GM23338 (cell line): ENCODE data around the gene KLHL13. TPM values are rescaled to one million over a fixed set of nuclear protein-coding genes. Genes with fewer than 3 reads are reported as not detected.

Experiments
- ATAC-seq: fragments of 200-7000 bp; cut with Tn5 transposase; 3 replicates; pipeline ENCODE4 v1.9.1; 2020
- DNase-seq: peaks from one replicate; pipeline ENCODE4 v3.0.0-alpha.2; 2015; ENCODE audit warnings: low spot score
- H2AFZ ChIP-seq: fragments of 200-600 bp; sonication (generic); 2 replicates; pipeline ENCODE4 v1.8.0; 2016; ENCODE audit warnings: antibody characterized with exemption, mild to moderate bottlenecking, moderate library complexity
- H3F3A ChIP-seq: fragments of 200-600 bp; sonication (generic); replicated peaks from 2 replicates; pipeline ENCODE4 v1.8.0; 2017; ENCODE audit warnings: antibody characterized with exemption, mixed run types, low read depth
- H3K27ac ChIP-seq: fragments of 200-600 bp; sonication (generic); 2 replicates; pipeline ENCODE4 v1.6.1; 2016; ENCODE audit warnings: low read depth
- H3K27me3 ChIP-seq: fragments of 200-600 bp; sonication (generic); 2 replicates; pipeline ENCODE4 v1.8.0; 2016; ENCODE audit warnings: mild to moderate bottlenecking, mixed run types, moderate library complexity; ENCODE audit not compliant: insufficient read depth
- H3K36me3 ChIP-seq: fragments of 200-600 bp; sonication (generic); 2 replicates; pipeline ENCODE4 v1.8.0; 2016; ENCODE audit warnings: mild to moderate bottlenecking; ENCODE audit not compliant: insufficient read depth
- H3K4me1 ChIP-seq: fragments of 200-600 bp; sonication (generic); 2 replicates; pipeline ENCODE4 v1.8.0; 2016; ENCODE audit warnings: mild to moderate bottlenecking, moderate library complexity; ENCODE audit not compliant: insufficient read depth
- H3K4me2 ChIP-seq: fragments of 200-600 bp; sonication (generic); 2 replicates; pipeline ENCODE4 v1.7.1; 2017; ENCODE audit warnings: mixed run types
- H3K4me3 ChIP-seq: fragments of 200-600 bp; sonication (generic); 2 replicates; pipeline ENCODE4 v1.6.1; 2016; ENCODE audit warnings: mixed run types
- H3K79me2 ChIP-seq: fragments of 200-600 bp; sonication (generic); replicated peaks from 2 replicates; pipeline ENCODE4 v1.8.0; 2017; ENCODE audit warnings: mild to moderate bottlenecking; ENCODE audit not compliant: insufficient read depth
- H3K9me2 ChIP-seq: fragments of 200-600 bp; sonication (generic); 2 replicates; pipeline ENCODE4 v1.8.0; 2017; ENCODE audit not compliant: insufficient read depth
- H4K20me1 ChIP-seq: fragments of 200-600 bp; sonication (generic); replicated peaks from 2 replicates; pipeline ENCODE4 v1.8.0; 2017; ENCODE audit warnings: mild to moderate bottlenecking; ENCODE audit not compliant: insufficient read depth
- H3K27ac Mint-ChIP-seq: 2 replicates; pipeline ENCODE4 v1.8.0; 2020; ENCODE audit warnings: inconsistent platforms, mild to moderate bottlenecking, moderate library complexity, mixed read lengths
- H3K27me3 Mint-ChIP-seq: 3 replicates; pipeline ENCODE4 v1.8.0; 2022; ENCODE audit warnings: low read depth, mild to moderate bottlenecking, moderate library complexity, mixed read lengths, inconsistent platforms; ENCODE audit not compliant: insufficient read depth, poor library complexity
- H3K36me3 Mint-ChIP-seq: 3 replicates; pipeline ENCODE4 v1.8.0; 2021; ENCODE audit warnings: low read depth, mild to moderate bottlenecking, inconsistent platforms, moderate library complexity, mixed read lengths
- H3K4me1 Mint-ChIP-seq: 3 replicates; pipeline ENCODE4 v1.8.0; 2020; ENCODE audit warnings: mild to moderate bottlenecking, inconsistent platforms, mixed read lengths
- H3K4me3 Mint-ChIP-seq: 3 replicates; pipeline ENCODE4 v1.8.0; 2021; ENCODE audit warnings: moderate library complexity, mild to moderate bottlenecking, inconsistent platforms, mixed read lengths
- H3K9me3 Mint-ChIP-seq: 3 replicates; pipeline ENCODE4 v1.8.0; 2020; ENCODE audit warnings: moderate library complexity, mild to moderate bottlenecking, inconsistent platforms, mixed read lengths
- CREB1 ChIP-seq: fragments of 250-450 bp; sonication (Bioruptor Pico); IDR thresholded peaks from 2 replicates; pipeline ENCODE4 v1.5.0; 2020; ENCODE audit warnings: low read depth, mild to moderate bottlenecking, moderate library complexity
- CTCF ChIP-seq, 2 experiments: fragments of 200-600 bp in 1 of 2; sonication (generic) in 1 of 2; conservative IDR thresholded peaks; 2 replicates each; pipeline versions ENCODE4 v1.5.1 to v1.6.1; 2016 to 2017; ENCODE audit warnings: antibody characterized with exemption in 2 of 2, low read depth in 2 of 2, mild to moderate bottlenecking in 2 of 2, moderate library complexity in 1 of 2
- EZH2 ChIP-seq: fragments of 200-600 bp; sonication (generic); IDR thresholded peaks from one replicate; pipeline ENCODE4 v1.8.0; 2017; ENCODE audit warnings: antibody characterized with exemption, mild to moderate bottlenecking, low read depth; ENCODE audit not compliant: unreplicated experiment
- JUNB ChIP-seq: IDR thresholded peaks from one replicate; pipeline ENCODE4 v1.6.1; 2016; ENCODE audit warnings: antibody characterized with exemption; ENCODE audit not compliant: unreplicated experiment
- NANOG ChIP-seq: IDR thresholded peaks from 2 replicates; pipeline ENCODE4 v1.6.1; 2016; ENCODE audit warnings: antibody characterized with exemption, borderline replicate concordance
- POLR2AphosphoS5 ChIP-seq: IDR thresholded peaks from 2 replicates; pipeline ENCODE4 v1.6.1; 2016; ENCODE audit warnings: antibody characterized with exemption, low read depth
- REST ChIP-seq: IDR thresholded peaks from one replicate; pipeline ENCODE4 v1.6.1; 2018; ENCODE audit warnings: antibody characterized with exemption; ENCODE audit not compliant: unreplicated experiment
- STAT1 ChIP-seq: IDR thresholded peaks from one replicate; pipeline ENCODE4 v1.6.1; 2016; ENCODE audit warnings: antibody characterized with exemption; ENCODE audit not compliant: unreplicated experiment
- ZNF114 ChIP-seq: fragments of 250-450 bp; sonication (Bioruptor Pico); IDR thresholded peaks from 2 replicates; pipeline ENCODE4 v1.5.0; 2020; ENCODE audit warnings: mild to moderate bottlenecking, moderate library complexity
- ZNF462 ChIP-seq: fragments of 250-450 bp; sonication (Bioruptor Pico); IDR thresholded peaks from 2 replicates; pipeline ENCODE4 v1.5.0; 2020; ENCODE audit warnings: mild to moderate bottlenecking, moderate library complexity
- polyA plus RNA-seq: library from polyadenylated mRNA; unstranded; fragments of >200 nt; fragmentation: Nextera tagmentation; extraction: Ambion mirVana; gene quantifications from 2 replicates; pipeline ENCODE4 v1.2.1, GENCODE V29; 2016
- total RNA-seq: library from RNA; depleted of rRNA; stranded (reverse); fragments of >200 nt; shearing (Covaris generic); gene quantifications from 2 replicates; pipeline ENCODE4 v1.2.3, GENCODE V29; 2014

KLHL13 gene
- total and polyA plus RNA-seq, 2 experiments from 2014 or later, result 5.9 to 10.9 TPM

GRCh38 chrX:117973110-117973807 lies 143.4 kb downstream of the KLHL13 start:
- no peaks in the 10 kb centered on the region for H3K27me3 ChIP-seq
- no peak for DNase-seq
- no peaks in the 10 kb centered on the region for H3K36me3 ChIP-seq
- peak; percentile 33; the same call in 2 of the 3 replicates for ATAC-seq
- peak overlapping the region; percentile 12; the same call in 1 of the 2 replicates for H3K4me3 ChIP-seq
- H3K4me3 Mint-ChIP-seq, result no peak overlapping the region
- H3K4me2 ChIP-seq, result peak overlapping the region; percentile 30
- peaks cover 2% of the 10 kb centered on the region for H3K27me3 Mint-ChIP-seq
- H3K36me3 Mint-ChIP-seq, result no peaks in the 10 kb centered on the region
- no peak for TF ChIP-seq ZNF462 (CRISPR knock-in tag)
- TF ChIP-seq ZNF114 (CRISPR knock-in tag), result no peak
- no peak for TF ChIP-seq NANOG
- no peak for TF ChIP-seq REST
- no peak for TF ChIP-seq POLR2AphosphoS5
- TF ChIP-seq CTCF (conservative IDR thresholded peaks at IDR 0.05; ENCODE audit: low read depth in 2 of 2), result no peak
- no peak for TF ChIP-seq STAT1
- no peak for TF ChIP-seq EZH2
- no peak for TF ChIP-seq CREB1
- TF ChIP-seq JUNB, result no peak
- H3F3A ChIP-seq, result no peaks in the 10 kb centered on the region
- no peak overlapping the region for H3K27ac ChIP-seq
- H2AFZ ChIP-seq, result no peak overlapping the region
- H3K9me2 ChIP-seq, result no peaks in the 10 kb centered on the region
- H3K4me1 Mint-ChIP-seq, result peaks cover 20% of the 10 kb centered on the region
- H3K27ac Mint-ChIP-seq, result no peak overlapping the region
- no peaks in the 10 kb centered on the region for H3K79me2 ChIP-seq
- H4K20me1 ChIP-seq, result no peaks in the 10 kb centered on the region
- H3K4me1 ChIP-seq, result peaks cover 14% of the 10 kb centered on the region
- H3K9me3 Mint-ChIP-seq, result no peaks in the 10 kb centered on the region
